Measurements from ENCODE around the gene CES4A. TPM values are rescaled to one million over a fixed set of nuclear protein-coding genes. Genes with fewer than 3 reads are reported as not detected.
"Not testable (repeated sequence)": the region's sequence is repeated elsewhere in the genome, so short reads cannot be mapped to it uniquely, and the experiment has no call there.

The CES4A gene
- total RNA-seq, 1 donor from 2014 or later = 0.19 TPM

DNA sequence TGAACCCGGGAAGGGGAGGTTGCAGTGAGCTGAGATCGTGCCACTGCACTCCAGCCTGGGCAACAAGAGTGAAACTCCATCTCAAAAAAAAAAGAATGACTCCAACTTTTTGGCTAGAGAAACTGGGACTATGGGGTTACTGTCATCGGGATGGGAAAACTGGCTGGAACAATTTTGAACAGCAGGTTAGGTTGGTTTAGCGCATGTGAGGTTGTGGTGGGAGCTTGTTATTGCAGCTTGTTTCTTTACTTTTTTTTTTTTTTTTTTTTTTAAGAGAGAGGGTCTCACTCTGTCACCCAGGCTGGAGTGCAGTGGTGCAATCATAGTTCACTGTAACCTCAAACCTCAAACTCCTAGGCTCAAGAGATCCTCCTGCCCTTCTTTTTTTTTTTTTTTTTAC, 53.1 kb downstream of the CES4A start:
- not testable (repeated sequence) for DNase-seq (ENCODE audit: low read depth)

DNA sequence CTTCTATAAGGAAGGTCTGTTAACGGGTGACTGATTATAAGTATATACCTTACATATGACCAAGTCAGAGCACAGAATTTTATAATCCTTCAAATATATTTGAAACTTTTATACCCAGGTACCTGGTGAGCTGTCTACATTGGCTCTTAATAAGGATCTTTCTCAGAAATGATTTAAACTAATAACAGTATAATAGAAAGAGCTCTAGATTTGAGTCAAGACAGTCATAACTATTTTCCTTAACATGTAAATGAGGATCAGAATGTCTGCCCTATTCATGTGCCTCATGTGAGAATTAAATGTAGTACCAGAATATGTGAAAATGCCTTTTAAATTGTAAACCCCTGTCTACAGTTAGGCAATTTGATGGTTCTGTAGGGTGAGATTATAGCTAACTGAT, 55.0 kb downstream of the CES4A start:
- DNase-seq (ENCODE audit: low read depth) = no peak

DNA sequence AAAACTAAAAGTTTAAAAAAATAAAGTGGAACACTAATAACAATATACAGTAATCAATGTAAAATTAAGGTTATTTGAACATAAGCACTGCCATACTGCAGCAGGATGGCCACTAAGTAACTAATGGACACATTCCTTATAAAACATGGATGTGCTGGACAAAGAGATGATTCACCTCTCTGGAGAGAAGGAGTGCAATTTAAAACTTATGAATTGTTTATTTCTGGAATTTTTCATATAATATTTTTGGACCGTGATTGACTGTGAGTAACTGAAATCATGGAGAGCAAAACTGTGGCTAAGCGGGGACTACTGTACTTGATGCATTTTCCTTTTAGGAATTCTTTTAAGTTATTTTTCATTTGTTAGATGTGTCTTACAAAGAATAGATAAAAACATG, 62.4 kb downstream of the CES4A start:
- DNase-seq (ENCODE audit: low read depth) = no peak

DNA sequence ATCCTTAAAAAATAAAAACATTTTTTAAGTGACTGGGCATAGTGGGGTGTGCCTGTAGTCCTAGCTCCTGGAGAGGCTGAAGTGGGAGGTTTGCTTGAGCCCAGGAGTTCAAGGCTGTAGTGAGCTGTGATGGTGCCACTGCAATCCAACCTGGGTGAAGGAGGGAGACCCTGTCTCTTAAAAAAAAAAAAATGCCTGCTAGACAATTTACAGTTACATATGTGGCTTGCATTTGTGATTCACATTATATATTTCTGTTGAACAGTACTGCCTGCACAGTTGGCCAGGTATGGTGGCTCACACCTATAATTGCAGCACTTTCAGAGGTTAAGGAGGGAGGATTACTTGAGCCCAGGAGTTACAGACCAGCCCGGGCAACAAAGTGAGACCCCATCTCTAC, 64.0 kb downstream of the CES4A start:
- DNase-seq (ENCODE audit: low read depth) = no peak

DNA sequence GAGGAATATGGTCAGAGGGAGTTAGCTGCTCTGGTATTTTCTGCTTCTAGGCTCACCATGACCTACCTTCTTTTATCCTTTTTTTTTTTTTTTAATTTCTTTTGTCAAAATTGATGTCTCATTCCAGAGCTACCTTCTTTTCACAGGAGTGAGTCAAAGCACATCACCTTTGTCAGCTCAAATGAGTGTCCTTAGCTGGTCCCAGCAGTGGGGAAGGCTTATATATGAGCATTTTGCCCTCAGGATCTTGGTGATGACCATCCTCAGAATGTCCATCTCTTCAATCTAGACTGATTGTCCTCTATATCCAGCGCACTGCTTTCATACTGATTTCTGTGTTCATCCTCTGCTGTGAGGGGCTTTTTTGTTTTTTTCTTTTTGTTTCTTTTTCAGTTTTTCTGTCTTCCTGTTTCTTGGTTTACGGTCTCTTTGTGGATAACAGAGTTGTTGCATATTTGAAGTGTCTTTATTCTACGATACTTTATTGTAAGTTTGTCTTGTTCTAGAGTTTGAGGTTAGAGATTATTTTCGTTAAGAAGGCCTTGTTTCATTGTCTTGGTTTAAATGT, 65.5 kb downstream of the CES4A start:
- no peak for DNase-seq (ENCODE audit: low read depth)

DNA sequence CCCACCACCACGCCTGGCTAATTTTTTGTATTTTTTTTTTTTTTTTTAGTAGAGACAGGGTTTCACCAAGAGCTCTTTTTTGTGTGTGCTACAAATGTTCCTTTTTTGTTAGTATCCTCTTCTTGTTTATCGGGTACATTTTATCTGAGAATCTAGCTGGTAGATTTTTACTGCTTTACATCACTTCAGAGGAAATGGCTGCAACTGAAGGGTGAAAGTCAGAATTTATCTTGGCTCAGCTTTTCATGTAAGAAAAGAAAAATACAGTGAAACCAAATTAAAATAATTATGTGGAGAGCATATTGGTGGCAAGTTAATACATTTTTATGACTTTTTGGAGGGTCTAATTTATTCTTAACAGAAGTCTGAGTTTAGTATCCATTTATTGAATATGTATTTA, 66.5 kb downstream of the CES4A start:
- DNase-seq (ENCODE audit: low read depth) = no peak

DNA sequence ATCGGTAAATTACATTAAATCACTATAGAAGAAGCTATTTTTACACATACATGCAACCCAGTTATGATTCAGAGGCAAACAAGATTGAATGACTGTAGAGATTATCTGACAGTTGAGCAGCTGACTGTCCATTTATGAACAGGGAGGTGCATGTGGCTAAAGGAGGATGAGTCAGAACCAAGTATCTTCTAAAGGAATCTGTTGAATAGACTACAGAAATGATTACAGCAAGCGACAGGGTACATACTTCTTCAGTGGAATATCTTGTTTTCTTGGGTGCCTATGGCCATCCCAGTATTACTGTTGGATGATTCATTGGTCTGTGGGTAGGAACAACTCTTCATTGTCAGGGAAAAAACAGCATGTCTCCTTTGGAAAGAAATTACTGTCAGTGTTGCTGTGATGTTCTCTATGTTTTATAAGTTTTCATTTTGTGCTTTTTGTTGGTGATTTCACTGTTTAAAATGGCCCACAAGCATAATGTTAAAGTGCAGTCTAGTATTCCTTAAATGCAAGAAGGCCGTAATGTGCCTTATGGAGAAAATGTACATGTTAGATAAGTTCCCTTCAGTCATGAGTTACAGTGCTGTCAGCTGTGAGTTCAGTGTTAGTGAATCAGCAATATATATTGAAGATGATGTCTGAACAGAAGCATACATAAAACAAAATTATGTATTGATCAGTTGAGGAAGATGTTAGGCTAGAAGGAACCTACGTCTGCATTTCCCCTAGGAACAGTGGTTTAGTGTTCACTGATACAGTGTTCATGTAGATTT, 67.5 kb downstream of the CES4A start:
- peak; percentile 91 for DNase-seq (ENCODE audit: low read depth)

Other genes with a start within 250 kb of the CES4A start
- 108 and 137 TPM in 2 replicates for gene DYNC1LI2, start 237.0 kb upstream of the CES4A start, total RNA-seq
- not detected in 2 replicates for gene TERB1, start 187.0 kb upstream of the CES4A start, total RNA-seq
- 57.6 and 65.4 TPM in 2 replicates for gene NAE1, start 157.6 kb upstream of the CES4A start, total RNA-seq
- gene CA7, start 144.2 kb upstream of the CES4A start, total RNA-seq = 3.4 and 4.2 TPM in 2 replicates
- 3.5 and 4.6 TPM in 2 replicates for gene PDP2, start 108.1 kb upstream of the CES4A start, total RNA-seq
- gene CDH16, start 69.7 kb upstream of the CES4A start, total RNA-seq = 1.1 TPM in 1 of 2 replicates, not detected in the other
- gene RRAD, start 63.1 kb upstream of the CES4A start, total RNA-seq = 26.3 and 60.5 TPM in 2 replicates
- gene CIAO2B, start 54.2 kb upstream of the CES4A start, total RNA-seq = 168 and 235 TPM in 2 replicates
- gene CES2, start 53.1 kb upstream of the CES4A start, total RNA-seq = 70.7 and 81.0 TPM in 2 replicates
- gene CES3, start 27.3 kb upstream of the CES4A start, total RNA-seq = 1.7 and 1.9 TPM in 2 replicates
- gene CBFB, start 40.6 kb downstream of the CES4A start, total RNA-seq = 54.1 and 75.1 TPM in 2 replicates
- gene PHAF1, start 121.4 kb downstream of the CES4A start, total RNA-seq = 22.4 and 30.7 TPM in 2 replicates
- 56.1 and 57.4 TPM in 2 replicates for gene B3GNT9, start 162.4 kb downstream of the CES4A start, total RNA-seq
- 19.1 and 21.0 TPM in 2 replicates for gene TRADD, start 171.3 kb downstream of the CES4A start, total RNA-seq
- 39.3 and 46.4 TPM in 2 replicates for gene FBXL8, start 171.4 kb downstream of the CES4A start, total RNA-seq
- gene HSF4, start 176.2 kb downstream of the CES4A start, total RNA-seq = 20.9 and 29.3 TPM in 2 replicates
- 70.9 and 86.5 TPM in 2 replicates for gene NOL3, start 181.9 kb downstream of the CES4A start, total RNA-seq
- gene MATCAP1, start 195.4 kb downstream of the CES4A start, total RNA-seq = 27.2 and 28.6 TPM in 2 replicates
- gene EXOC3L1, start 201.5 kb downstream of the CES4A start, total RNA-seq = 0.99 and 2.1 TPM in 2 replicates
- gene E2F4, start 203.6 kb downstream of the CES4A start, total RNA-seq = 75.8 and 93.9 TPM in 2 replicates
- 0.56 and 0.99 TPM in 2 replicates for gene ELMO3, start 210.5 kb downstream of the CES4A start, total RNA-seq
- gene TMEM208, start 238.5 kb downstream of the CES4A start, total RNA-seq = 31.6 and 32.8 TPM in 2 replicates

Measured in myocyte (in vitro differentiated cells).